Dermis microvascular lymphatic vessel endothelial cell (primary cell): ENCODE measurements around the gene MTMR1. TPM values are rescaled to one million over a fixed set of nuclear protein-coding genes. Genes with fewer than 3 reads are reported as not detected.
A peak's percentile ranks its signal among the peaks of the same experiment; 100 is the strongest.

Source experiments
- DNase-seq, 2 donors: peaks; one replicate each; pipeline versions ENCODE4 v3.0.0 to v3.0.0-alpha.2; 2010; ENCODE audit warnings: low read depth in 2 of 2
- total RNA-seq: library from RNA; depleted of rRNA; stranded (reverse); fragments of >200 nt; gene quantifications from 2 replicates; pipeline ENCODE4 v1.2.1, GENCODE V29; 2014

The MTMR1 gene
- 12.8 and 14.5 TPM in 2 replicates for total RNA-seq

DNA sequence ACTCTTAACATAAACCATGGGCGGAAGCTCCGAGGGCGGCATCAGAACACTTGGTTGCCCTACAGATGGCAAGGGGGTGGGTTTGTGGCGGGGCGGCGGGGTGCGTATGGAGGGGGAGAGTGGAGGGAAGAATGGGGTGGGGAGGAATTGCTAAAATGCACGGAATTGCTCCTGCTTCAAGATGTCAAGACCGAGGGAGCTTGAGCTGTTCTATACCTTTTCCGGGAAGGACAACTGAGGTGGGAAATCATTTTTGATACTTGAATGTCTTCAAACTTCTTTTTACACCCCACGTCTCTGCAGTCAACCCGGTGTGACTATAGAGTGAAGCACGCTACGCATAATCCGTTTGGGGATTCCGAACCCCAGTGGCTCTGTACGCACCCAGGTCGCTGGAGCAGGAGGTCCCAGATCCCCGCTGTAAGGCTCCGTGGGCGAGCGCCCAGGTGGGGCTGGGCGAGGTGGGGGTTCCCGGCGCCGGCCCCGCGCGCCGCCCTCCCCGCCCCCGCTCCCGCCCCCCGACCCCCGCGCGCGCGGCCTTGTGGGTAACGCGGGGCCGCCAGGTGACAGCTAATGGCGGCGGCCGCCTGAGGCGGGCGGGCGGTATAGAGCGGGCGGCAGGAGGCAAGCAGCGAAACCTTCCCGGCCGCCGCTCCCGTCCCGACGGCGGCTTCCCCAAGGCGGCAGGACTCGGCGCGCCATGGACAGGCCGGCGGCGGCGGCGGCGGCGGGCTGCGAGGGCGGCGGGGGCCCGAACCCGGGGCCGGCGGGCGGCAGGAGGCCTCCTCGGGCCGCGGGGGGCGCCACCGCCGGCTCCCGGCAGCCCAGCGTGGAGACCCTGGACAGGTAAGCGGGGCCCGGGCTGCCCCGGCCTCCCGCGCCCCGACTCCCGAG lies at the start of gene MTMR1:
Gene MTMR1, plus strand, starts transcription at position 566 of the 894 bp plus-strand sequence. Its CDS starts 135 bp downstream, at position 701.
- DNase-seq = peak in 1 of 2 donors; percentile 20

DNA sequence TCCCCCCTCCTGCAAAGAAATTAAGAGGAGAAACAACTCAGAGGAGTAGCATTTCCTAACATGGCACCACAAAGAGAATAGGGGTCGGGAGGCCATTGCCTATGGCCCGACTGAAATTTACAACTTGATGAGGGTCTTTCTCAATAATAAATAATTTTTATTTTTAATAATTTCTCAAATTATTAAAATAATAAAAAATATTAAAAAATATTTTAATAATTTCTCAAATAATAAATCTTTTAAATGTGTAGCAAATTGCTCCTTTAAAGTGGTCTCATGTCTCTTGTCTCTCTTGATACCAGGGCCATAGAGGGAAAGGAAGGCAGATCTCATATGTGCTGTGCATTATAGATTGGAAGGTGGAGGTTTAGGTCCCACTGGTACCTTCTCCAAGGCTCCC lies 49.2 kb upstream of the MTMR1 start:
- no peak for DNase-seq

DNA sequence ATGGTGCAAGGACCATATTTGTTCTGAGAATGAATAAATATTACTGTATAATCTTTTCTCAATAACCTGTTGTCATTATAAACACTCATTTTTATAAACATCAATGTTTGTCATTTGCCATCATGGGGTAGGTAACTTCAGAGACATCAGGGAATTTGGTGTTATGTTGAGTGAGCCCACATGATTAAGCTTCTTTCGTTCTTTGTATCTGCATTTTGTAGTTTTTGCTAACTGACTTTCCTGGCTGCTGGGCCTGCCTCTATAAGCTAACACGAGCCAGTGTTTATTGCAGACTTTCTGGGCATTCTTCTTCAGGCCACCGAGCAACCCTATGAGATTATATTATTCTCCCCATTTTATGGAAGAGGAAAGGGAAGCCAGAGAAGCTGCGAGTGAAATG lies 48.8 kb upstream of the MTMR1 start:
- DNase-seq = no peak

DNA sequence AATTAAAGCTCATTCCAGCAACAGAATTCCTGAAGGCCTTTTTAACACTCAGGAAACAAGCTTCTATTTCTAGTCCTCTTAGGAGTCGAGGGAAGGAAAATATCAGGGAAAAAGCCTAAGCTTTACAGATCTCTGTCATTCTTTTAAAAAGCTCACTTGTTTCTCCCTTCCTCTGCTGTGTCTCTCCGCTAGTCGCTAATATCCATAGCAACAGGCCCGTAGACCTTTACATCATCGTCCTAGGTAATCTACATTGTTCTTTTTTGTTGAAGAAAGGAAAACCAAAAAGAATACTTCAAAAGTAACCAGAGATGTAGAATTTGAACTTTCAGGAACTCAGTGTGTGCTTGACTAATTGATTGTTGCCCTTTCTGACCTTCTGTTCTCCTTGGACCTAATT lies 45.9 kb upstream of the MTMR1 start:
- peak in 1 of 2 donors; percentile 57 for DNase-seq

DNA sequence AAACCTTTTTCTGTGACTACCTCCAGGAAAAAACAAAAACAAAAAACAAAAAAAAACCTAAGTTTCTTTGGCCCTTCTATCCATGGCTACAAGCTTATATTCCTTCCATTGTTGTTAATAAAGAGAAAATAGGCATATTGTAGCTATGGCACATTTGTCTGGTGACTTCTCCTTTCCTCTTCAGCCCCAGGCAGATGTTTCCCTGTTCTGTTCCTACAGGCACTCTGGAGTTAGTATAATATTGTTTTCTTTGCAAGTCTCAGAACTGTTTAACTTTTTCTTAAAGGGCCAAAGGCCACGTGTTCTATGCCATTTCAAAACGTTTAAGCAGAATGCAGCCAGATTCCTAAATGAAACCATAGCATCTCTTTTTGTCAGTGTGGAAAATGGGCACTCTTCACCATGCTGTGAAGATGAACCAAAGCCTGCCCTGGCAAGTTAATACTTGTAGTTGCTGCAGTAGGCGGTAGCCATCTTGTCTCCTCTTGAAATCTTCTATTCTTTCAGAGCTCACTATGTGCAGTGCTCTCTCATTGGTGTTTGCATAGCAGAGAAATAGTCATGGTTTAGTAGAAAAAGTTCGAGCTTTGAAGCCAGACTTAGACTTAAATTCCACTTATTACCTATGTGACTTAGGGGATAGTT lies 44.8 kb upstream of the MTMR1 start:
- DNase-seq = peak in 1 of 2 donors; percentile 58

DNA sequence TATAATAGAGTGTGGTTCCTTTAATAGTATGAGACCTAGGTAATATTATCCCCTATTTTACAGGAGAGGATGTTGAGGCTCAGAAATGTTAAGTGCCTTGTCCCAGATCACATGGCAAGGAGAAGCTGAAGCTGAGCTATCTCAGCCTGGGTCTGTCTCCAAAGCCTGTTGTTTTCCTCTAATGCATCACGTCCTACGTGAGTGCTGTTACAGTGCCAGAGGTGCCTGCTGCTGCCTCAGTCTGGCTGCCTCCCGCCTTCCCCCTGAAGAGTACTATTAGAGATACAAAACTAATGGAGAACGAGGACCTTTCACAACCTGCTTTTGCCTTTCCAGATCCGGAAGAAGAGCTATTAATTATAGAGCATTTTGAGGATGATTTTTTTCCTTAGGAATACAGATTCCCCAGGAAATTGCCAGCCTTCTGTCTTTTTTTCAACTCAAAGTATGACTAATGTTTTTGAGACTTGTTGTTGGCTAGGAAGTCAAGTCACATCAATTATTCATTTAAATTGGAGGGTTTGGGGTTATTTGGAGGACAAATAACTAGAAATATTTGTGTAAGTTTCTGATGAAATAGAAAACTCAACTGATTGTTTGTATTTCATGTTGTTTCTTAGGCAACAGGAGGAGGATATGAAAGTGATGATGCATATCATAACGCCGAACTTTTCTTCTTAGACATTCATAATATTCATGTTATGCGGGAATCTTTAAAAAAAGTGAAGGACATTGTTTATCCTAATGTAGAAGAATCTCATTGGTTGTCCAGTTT lies 43.9 kb upstream of the MTMR1 start:
- peak in 1 of 2 donors; percentile 80 for DNase-seq

DNA sequence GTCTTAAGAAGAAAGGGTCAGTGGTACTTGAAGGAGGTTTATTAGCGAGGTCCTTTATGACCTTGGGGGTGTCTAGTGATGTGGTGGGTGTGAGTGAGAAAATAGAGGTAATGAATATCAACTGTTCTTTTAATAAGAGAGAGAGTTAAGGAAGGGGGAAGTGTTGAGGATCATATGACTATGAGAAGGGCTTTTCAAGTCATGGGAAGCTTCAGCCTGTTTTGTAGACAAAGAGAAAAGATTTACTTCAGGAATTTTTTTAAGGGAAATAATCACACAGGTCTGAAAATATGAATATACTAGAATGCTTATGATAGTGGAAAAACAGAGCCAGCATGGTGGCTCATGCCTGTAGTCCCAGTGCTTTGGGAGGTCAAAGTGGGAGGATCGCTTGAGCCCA lies 41.3 kb upstream of the MTMR1 start:
- DNase-seq = no peak

DNA sequence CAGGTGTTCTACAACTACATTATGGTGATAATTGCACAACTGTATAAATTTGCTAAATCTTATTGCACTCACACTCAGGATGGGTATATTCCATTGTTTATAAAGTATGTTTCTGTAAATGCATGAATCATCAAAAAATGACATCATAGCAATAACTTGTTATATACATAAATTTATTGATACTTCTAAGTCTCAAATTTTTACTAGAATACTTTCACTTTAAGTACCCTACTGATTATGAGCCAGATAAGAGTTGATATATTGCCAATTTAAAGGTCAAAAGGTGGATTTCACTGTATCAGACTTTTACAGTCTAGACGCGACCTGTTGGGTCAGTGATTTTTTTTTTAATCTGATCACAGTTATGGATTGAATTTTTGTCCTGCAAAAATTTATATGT lies 37.4 kb upstream of the MTMR1 start:
- DNase-seq = no peak

DNA sequence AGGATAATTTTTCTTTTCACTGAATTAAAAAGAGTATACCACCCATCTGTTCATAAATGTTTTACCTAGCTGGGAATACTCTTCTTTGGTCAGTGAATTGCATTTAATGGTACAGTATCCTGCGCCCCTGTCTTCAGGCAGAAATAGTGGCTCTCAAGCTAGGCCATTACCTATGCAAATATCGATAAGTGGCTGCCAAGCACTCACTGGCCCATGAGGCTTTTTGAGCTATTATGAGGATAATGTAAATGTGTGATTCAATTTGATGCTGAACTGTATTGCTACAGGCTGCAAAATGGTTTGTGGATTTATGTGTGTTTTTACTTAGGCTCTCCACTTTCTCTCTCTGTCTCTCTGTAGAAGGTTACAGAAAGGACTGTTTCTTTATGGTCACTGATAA lies 30.1 kb upstream of the MTMR1 start:
- no peak for DNase-seq

DNA sequence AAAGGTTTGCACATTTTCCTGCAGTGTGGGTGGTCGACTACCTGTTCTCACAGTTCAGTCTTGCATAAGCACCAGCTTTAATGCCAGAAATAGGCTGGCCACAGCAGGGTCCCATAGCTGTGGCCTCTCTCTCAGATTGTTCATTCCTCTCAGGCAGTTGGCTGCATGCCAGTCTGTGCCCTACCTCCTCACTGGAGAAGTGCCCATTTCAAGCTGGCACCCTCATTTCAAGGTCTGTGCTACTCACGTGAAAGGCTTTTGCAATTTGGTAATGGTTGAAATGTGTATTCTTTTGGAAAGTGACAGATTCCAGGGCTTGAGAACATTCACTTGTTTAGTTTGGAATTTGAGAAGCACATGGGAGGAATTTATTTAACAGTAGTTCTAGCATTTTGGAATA lies 28.9 kb upstream of the MTMR1 start:
- DNase-seq = no peak

DNA sequence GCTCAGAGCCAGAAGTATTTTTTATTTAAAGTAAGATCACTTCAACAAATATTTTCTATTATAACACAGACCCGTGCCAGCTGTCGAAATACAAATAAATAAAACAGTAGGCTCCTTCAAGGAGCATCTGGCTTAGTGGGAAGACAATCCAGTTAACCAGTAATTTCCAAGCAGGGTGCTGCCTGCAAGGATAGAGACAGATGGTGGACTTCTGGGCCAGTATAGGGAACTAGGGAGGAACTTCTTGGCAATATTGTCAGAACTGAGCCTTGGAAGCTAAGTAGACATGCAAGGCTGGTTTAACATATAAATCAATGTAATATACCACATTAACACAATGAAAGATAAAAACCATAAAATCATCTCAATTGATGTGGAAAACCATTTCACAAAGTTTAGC lies 17.0 kb upstream of the MTMR1 start:
- no peak for DNase-seq

DNA sequence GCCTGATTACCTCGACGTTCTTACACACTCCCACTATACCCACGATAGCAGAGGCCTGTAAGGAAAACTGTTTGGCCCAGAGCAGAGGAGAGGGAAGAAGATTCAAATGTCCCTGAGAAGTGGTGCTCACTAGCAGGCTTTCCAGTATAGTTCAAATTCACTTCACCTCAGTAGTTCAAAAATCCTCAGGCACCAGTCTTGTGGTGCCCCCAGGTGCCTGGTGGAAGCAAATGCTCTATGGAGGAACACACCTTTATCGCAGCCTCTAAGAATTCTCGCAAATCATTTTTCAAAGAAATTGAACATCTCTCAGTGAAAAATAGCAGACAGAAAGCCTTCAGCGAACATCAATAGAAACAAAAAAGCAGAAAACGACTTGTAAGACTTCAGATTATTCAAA lies 12.2 kb upstream of the MTMR1 start:
- peak in 1 of 2 donors; percentile 39 for DNase-seq

DNA sequence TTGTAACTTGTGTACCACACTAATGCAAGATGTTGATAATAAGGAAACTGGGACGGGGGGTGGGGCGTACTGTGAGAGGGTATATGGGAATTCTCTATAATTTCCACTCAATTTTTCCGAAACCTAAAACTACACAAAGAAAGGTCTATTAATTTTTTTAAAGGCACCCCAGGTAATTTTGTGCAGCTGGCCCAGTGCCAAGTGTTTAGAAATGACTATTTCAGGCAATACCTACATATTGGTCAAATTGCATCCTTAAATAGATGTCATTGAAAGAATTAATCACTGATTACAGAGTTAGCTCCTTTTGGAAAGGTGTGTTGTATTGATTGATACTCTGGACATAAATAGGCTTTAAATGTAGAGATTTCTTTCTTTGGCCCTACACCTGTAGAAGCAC lies 10.1 kb upstream of the MTMR1 start:
- no peak for DNase-seq

DNA sequence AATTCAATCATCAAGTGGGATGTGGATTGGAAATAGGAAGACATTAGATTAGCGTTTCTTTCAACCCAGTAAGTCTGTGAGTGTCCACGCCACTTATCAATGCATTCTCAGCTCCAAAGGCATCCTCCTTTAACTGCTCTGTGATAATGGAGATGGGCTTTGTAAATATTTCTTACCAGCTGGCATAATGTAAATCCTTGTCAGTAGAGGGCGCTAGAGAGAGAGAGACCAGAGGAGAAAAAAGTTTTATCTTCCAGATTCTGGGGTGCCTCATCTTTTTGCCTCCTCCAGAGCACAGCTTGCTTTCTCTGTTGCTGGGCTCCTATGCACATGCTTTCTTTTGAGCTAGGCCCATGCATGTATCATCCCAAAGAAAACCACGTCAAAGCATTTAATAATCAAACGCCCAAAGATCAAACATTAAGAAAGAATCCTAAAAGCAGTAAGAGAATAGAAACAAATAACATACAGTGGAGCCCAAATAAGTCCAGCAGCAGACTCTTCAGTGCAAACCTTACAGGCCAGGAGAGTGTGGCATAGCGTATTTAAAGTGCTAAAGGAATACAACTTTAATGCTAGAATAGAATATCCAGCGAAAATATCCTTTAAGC lies 9.6 kb upstream of the MTMR1 start:
- peak; percentile 18 to 47 for DNase-seq

DNA sequence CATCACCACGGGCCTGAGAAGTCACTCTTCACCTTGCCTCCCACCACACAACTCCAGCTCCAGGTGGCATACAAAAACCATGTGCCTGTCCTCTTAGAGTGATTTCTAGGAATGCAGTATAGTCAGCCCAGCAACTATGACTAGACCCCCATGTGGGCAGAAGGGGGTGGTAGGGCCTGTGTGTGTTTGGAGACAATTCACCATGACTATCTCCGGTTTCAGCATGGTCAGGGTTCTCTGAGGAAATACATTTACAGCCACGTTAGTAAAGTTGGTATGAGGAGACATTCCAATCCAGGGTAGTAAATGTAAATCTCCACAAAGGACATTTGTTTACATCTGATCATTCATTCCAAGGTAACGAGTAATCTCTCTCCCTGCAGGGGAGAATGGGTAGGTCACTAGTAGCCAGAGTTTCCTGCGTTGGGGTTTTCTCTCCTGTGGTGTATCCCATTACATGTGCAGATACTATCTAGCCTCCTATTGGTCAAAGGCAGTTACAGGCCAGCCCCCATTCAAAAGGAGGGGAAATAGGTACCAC lies 4.2 kb upstream of the MTMR1 start:
- DNase-seq = peak in 1 of 2 donors; percentile 36

DNA sequence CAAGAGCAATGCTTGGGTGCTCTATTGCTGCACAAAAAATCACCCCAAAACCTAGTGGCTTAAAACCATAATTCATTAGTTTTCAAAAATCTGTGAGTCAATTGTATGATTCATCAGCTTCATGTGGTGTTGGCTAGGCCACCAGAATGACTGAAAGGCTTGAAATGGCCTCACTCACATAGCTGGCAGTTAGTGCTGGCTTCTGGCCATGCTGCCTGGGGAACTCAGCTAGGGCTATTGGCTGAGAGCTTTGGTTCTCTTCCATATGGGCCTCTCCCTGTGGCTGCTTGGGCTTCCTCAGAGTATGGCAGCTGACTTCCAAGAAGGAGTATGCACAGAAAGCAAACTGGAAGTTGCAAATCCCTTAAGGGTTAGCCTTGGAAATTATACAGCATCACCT lies 3.1 kb upstream of the MTMR1 start:
- peak in 1 of 2 donors; percentile 25 for DNase-seq

DNA sequence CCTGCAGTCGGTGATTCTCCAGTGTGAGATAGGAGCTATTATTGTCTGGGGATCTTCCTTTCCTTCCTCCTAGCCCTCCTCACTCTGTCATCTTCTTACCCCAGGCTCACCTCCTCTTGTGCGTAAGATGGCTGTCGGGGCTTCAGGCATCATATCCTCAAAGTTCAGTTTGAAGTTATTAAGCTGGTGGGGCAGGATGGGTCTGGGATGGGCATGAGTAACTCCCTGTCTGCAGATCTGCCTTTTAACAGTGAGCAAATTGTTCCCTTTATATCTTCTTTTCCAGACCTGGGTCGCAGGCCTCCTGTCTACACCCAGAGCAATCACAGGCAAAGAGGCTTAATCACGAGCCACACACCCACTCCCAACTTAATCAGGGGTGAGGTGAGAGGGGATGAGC lies 900 bp upstream of the MTMR1 start:
- DNase-seq = no peak

DNA sequence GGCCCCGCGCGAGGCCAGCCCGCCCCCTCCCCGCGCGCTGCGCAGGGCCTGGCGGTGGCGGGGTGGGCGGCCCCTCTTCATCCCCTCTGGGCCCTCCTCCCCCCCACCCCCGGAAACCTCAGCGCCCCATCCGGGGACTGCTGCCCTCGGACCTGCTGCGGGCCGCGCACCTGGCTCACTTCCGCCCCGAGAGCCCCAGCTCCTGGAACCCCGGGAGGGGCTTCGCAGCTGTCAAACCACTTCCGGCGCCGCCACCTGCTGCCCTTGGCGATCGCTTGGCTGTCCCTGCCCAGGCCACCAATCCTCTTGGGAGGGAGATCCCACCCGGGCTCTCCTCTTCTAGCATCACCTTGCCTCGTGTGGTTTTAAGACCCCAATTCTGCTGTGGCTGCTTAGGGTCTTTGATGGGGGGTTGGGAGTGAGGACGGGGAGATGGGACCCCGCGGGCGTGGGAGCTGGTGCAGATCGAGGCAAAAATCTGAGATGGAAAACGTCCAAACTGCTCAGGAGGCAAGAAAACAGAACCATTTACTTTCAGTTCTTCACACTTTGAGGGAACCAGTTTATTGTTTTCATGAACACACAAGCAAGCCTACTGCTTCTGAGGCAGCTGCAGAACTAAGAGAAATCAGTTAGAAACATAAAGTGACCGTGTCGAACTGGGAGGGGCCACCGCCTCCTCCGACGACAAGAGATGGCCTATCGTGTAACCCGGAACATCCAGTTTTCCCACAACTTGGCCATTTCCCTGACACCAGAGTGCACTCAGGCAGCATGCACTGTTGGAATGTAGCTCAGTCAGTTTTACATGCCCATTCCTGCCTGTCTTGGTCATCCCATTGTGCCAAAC lies 754 bp downstream of the MTMR1 start:
- peak in 1 of 2 donors; percentile 39 for DNase-seq

DNA sequence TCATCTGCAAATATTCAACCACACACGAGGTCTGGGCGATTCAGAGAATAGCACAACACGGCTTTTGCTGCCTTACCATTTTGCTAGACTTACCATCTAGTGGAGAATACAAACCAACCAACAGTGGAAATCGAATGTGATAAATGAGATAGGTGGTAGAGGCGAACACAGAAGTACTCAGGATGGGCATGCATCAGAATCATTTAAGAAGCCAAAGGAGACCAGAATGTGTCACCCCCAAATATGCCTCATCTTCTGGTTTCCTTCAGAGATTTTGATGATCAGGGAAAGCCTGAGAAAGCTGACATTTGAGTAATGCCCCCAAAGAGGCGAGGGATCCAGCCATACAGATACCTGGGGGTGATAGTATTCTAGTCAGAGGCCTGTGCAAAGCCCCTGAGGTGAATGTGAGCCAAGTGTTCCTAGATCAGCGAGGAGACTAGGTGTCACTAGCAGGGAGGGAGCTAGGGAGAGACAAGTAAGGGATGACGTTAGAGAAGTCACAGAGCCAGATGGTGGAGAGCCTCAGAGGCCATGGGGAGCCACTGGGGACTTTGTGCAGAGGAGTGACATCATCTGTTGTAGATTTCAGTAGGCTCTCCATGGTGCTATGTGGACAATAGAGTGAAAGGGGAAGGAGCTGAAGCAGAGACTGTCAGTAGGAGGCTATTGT lies 1.7 kb downstream of the MTMR1 start:
- DNase-seq = no peak

DNA sequence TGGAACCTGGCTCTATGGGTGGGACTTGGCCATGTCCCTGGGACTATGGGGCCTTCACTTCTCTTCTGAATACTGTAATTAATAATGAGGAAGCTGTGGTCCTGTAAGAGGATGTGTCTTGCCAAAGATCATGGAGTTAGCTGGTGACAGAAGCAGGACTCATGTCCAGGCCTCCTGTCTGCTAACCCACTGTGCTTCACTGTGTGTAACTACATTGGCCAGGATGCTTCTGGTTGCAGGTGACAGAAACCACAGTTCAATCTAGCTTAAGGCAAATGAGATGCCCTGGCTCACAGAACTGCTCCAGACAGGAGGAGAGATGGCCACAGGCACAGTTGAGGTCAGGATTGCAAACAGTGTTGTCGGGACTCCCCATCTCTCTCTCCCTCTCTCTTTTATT lies 3.1 kb downstream of the MTMR1 start:
- no peak for DNase-seq
